ENCODE results near the gene RGS6.

The RGS6 gene

GRCh38 chr14:72057701-72058285 is 125.6 kb downstream of the RGS6 start:
- H3K9me3 ChIP-seq (ENCODE audit: insufficient read depth, low read depth, low read length) = no peaks in the 10 kb centered on the region
- H3K36me3 ChIP-seq (ENCODE audit: insufficient read depth, low read depth, low read length) = no peaks in the 10 kb centered on the region
- no peaks in the 10 kb centered on the region for H3K27me3 ChIP-seq (ENCODE audit: insufficient read depth, low read length)

GRCh38 chr14:72060460-72060859 is 128.2 kb downstream of the RGS6 start:
- no peak overlapping the region for H3K27ac ChIP-seq (ENCODE audit: low read length)
- no peaks in the 10 kb centered on the region for H3K27me3 ChIP-seq (ENCODE audit: insufficient read depth, low read length)
- H3K4me1 ChIP-seq (ENCODE audit: insufficient read depth, low read length) = 0 out of 2 replicates have a peak, but pooled peaks cover 3% of the 10 kb centered on the region
- no peaks in the 10 kb centered on the region for H3K36me3 ChIP-seq (ENCODE audit: insufficient read depth, low read depth, low read length)
- no peaks in the 10 kb centered on the region for H3K9me3 ChIP-seq (ENCODE audit: insufficient read depth, low read depth, low read length)
- H3K4me3 ChIP-seq (ENCODE audit: low read length) = no peak overlapping the region
- no peak overlapping the region for H3K9ac ChIP-seq (ENCODE audit: low read depth, low read length)

More at GRCh38 chr14:72057701-72058285, 125.6 kb downstream of the RGS6 start:
- no peak overlapping the region for H3K9ac ChIP-seq (ENCODE audit: low read depth, low read length)
- 0 out of 2 replicates have a peak, but pooled peaks cover 7% of the 10 kb centered on the region for H3K4me1 ChIP-seq (ENCODE audit: insufficient read depth, low read length)
- no peak overlapping the region for H3K27ac ChIP-seq (ENCODE audit: low read length)
- H3K4me3 ChIP-seq (ENCODE audit: low read length) = no peak overlapping the region

- no peaks in the 10 kb centered on the region for H3K9me3 ChIP-seq (ENCODE audit: insufficient read depth, low read depth, low read length)
- H3K36me3 ChIP-seq (ENCODE audit: insufficient read depth, low read depth, low read length) = no peaks in the 10 kb centered on the region
- H3K27me3 ChIP-seq (ENCODE audit: insufficient read depth, low read length) = no peaks in the 10 kb centered on the region
- no peak overlapping the region for H3K4me3 ChIP-seq (ENCODE audit: low read length)
- no peak overlapping the region for H3K9ac ChIP-seq (ENCODE audit: low read depth, low read length)
- no peak overlapping the region for H3K27ac ChIP-seq (ENCODE audit: low read length)
- 0 out of 2 replicates have a peak, but pooled peaks cover 2% of the 10 kb centered on the region for H3K4me1 ChIP-seq (ENCODE audit: insufficient read depth, low read length)
Measured at GRCh38 chr14:72060917-72061316, 128.7 kb downstream of the RGS6 start.

GRCh38 chr14:72061718-72062117 is 129.5 kb downstream of the RGS6 start:
- no peaks in the 10 kb centered on the region for H3K36me3 ChIP-seq (ENCODE audit: insufficient read depth, low read depth, low read length)
- H3K4me3 ChIP-seq (ENCODE audit: low read length) = no peak overlapping the region
- H3K9me3 ChIP-seq (ENCODE audit: insufficient read depth, low read depth, low read length) = no peaks in the 10 kb centered on the region
- H3K27ac ChIP-seq (ENCODE audit: low read length) = no peak overlapping the region
- no peaks in the 10 kb centered on the region for H3K4me1 ChIP-seq (ENCODE audit: insufficient read depth, low read length)
- H3K9ac ChIP-seq (ENCODE audit: low read depth, low read length) = no peak overlapping the region
- no peaks in the 10 kb centered on the region for H3K27me3 ChIP-seq (ENCODE audit: insufficient read depth, low read length)

- Histone ChIP-seq H3K27ac (ENCODE audit: low read length) (no peak overlapping the region), H3K9me3 (ENCODE audit: insufficient read depth, low read depth, low read length) (no peaks in the 10 kb centered on the region), H3K36me3 (ENCODE audit: insufficient read depth, low read depth, low read length) (no peaks in the 10 kb centered on the region), H3K4me3 (ENCODE audit: low read length) (no peak overlapping the region), H3K9ac (ENCODE audit: low read depth, low read length) (no peak overlapping the region), H3K27me3 (ENCODE audit: insufficient read depth, low read length) (no peaks in the 10 kb centered on the region), H3K4me1 (ENCODE audit: insufficient read depth, low read length) (no peaks in the 10 kb centered on the region)
Measured at GRCh38 chr14:72063761-72064282, 131.6 kb downstream of the RGS6 start.

GRCh38 chr14:72064501-72064900 is 132.3 kb downstream of the RGS6 start:
- Histone ChIP-seq H3K4me3 (ENCODE audit: low read length) (no peak overlapping the region), H3K9ac (ENCODE audit: low read depth, low read length) (no peak overlapping the region), H3K36me3 (ENCODE audit: insufficient read depth, low read depth, low read length) (no peaks in the 10 kb centered on the region), H3K4me1 (ENCODE audit: insufficient read depth, low read length) (no peaks in the 10 kb centered on the region), H3K27me3 (ENCODE audit: insufficient read depth, low read length) (no peaks in the 10 kb centered on the region), H3K9me3 (ENCODE audit: insufficient read depth, low read depth, low read length) (no peaks in the 10 kb centered on the region), H3K27ac (ENCODE audit: low read length) (no peak overlapping the region)

- no peaks in the 10 kb centered on the region for H3K27me3 ChIP-seq (ENCODE audit: insufficient read depth, low read length)
- H3K9ac ChIP-seq (ENCODE audit: low read depth, low read length) = no peak overlapping the region
- no peak overlapping the region for H3K4me3 ChIP-seq (ENCODE audit: low read length)
- no peaks in the 10 kb centered on the region for H3K36me3 ChIP-seq (ENCODE audit: insufficient read depth, low read depth, low read length)
- peaks cover 3% of the 10 kb centered on the region; the same call in 1 of the 2 replicates for H3K4me1 ChIP-seq (ENCODE audit: insufficient read depth, low read length)
- no peak overlapping the region for H3K27ac ChIP-seq (ENCODE audit: low read length)
- no peaks in the 10 kb centered on the region for H3K9me3 ChIP-seq (ENCODE audit: insufficient read depth, low read depth, low read length)
Measured at GRCh38 chr14:72070458-72070857, 138.2 kb downstream of the RGS6 start.

GRCh38 chr14:72075649-72076334 is 143.6 kb downstream of the RGS6 start:
- Histone ChIP-seq H3K36me3 (ENCODE audit: insufficient read depth, low read depth, low read length) (no peaks in the 10 kb centered on the region), H3K9me3 (ENCODE audit: insufficient read depth, low read depth, low read length) (no peaks in the 10 kb centered on the region)

GRCh38 chr14:72081137-72081536 is 148.9 kb downstream of the RGS6 start:
- Histone ChIP-seq H3K27ac (ENCODE audit: low read length) (no peak overlapping the region), H3K4me3 (ENCODE audit: low read length) (no peak overlapping the region), H3K36me3 (ENCODE audit: insufficient read depth, low read depth, low read length) (no peaks in the 10 kb centered on the region), H3K9ac (ENCODE audit: low read depth, low read length) (no peak overlapping the region), H3K27me3 (ENCODE audit: insufficient read depth, low read length) (no peaks in the 10 kb centered on the region), H3K9me3 (ENCODE audit: insufficient read depth, low read depth, low read length) (peaks cover 10% of the 10 kb centered on the region; the same call in 1 of the 2 replicates), H3K4me1 (ENCODE audit: insufficient read depth, low read length) (peaks cover 8% of the 10 kb centered on the region; the same call in 1 of the 2 replicates)

More at GRCh38 chr14:72075649-72076334, 143.6 kb downstream of the RGS6 start:
- Histone ChIP-seq H3K4me3 (ENCODE audit: low read length) (no peak overlapping the region), H3K9ac (ENCODE audit: low read depth, low read length) (no peak overlapping the region), H3K27me3 (ENCODE audit: insufficient read depth, low read length) (no peaks in the 10 kb centered on the region), H3K27ac (ENCODE audit: low read length) (no peak overlapping the region), H3K4me1 (ENCODE audit: insufficient read depth, low read length) (peaks cover 4% of the 10 kb centered on the region; the same call in 1 of the 2 replicates)

GRCh38 chr14:72084935-72085334 is 152.7 kb downstream of the RGS6 start:
- H3K9ac ChIP-seq (ENCODE audit: low read depth, low read length) = no peak overlapping the region

GRCh38 chr14:72089625-72090024 is 157.4 kb downstream of the RGS6 start:
- Histone ChIP-seq H3K27me3 (ENCODE audit: insufficient read depth, low read length) (no peaks in the 10 kb centered on the region), H3K9me3 (ENCODE audit: insufficient read depth, low read depth, low read length) (no peaks in the 10 kb centered on the region), H3K9ac (ENCODE audit: low read depth, low read length) (no peak overlapping the region), H3K36me3 (ENCODE audit: insufficient read depth, low read depth, low read length) (no peaks in the 10 kb centered on the region), H3K27ac (ENCODE audit: low read length) (no peak overlapping the region), H3K4me1 (ENCODE audit: insufficient read depth, low read length) (peaks cover 13% of the 10 kb centered on the region; the same call in 1 of the 2 replicates), H3K4me3 (ENCODE audit: low read length) (no peak overlapping the region)

More at GRCh38 chr14:72084935-72085334, 152.7 kb downstream of the RGS6 start:
- no peak overlapping the region for H3K27ac ChIP-seq (ENCODE audit: low read length)
- peaks cover 13% of the 10 kb centered on the region; the same call in 1 of the 2 replicates for H3K4me1 ChIP-seq (ENCODE audit: insufficient read depth, low read length)
- H3K9me3 ChIP-seq (ENCODE audit: insufficient read depth, low read depth, low read length) = peaks cover 10% of the 10 kb centered on the region; the same call in 1 of the 2 replicates
- no peak overlapping the region for H3K4me3 ChIP-seq (ENCODE audit: low read length)
- H3K36me3 ChIP-seq (ENCODE audit: insufficient read depth, low read depth, low read length) = no peaks in the 10 kb centered on the region
- H3K27me3 ChIP-seq (ENCODE audit: insufficient read depth, low read length) = no peaks in the 10 kb centered on the region

Measured in iPS-20b (cell line).